Lower leg skin (tissue), 4 donors: ENCODE results near the gene ZNF689. TPM values are rescaled to one million over a fixed set of nuclear protein-coding genes. Genes with fewer than 3 reads are reported as not detected.

ENCODE experiments used
- DNase-seq, 2 donors: peaks; one replicate each; pipeline ENCODE4 v3.0.0-alpha.2; 2019; ENCODE audit warnings: low spot score in 2 of 2
- H3K4me3 ChIP-seq: fragments of 200-600 bp; sonication (generic); 2 replicates; pipeline ENCODE4 v1.5.1; 2017; ENCODE audit warnings: mild to moderate bottlenecking, low read depth; ENCODE audit not compliant: poor library complexity, severe bottlenecking
- CTCF ChIP-seq, 3 donors: fragments of 450-650 bp; IDR thresholded peaks; one replicate each; pipeline ENCODE4 v1.5.1; 2016; ENCODE audit warnings: antibody characterized with exemption in 3 of 3, mild to moderate bottlenecking in 3 of 3, moderate library complexity in 2 of 3
- POLR2A ChIP-seq, 2 donors: fragments of 450-650 bp; IDR thresholded peaks; one replicate each; pipeline ENCODE4 v1.6.1; 2016 to 2017; ENCODE audit warnings: antibody characterized with exemption in 2 of 2, mild to moderate bottlenecking in 1 of 2, moderate library complexity in 1 of 2
- WGBS, 2 donors: methylation state at CpG; one replicate each; pipeline ENCODE4 v1.1.5; 2018; 5-methylcytosine and 5-hydroxymethylcytosine counted together
- intact Hi-C: fragments of 100-400 bp; cut with DNase I; formaldehyde crosslinking; loops from one replicate; pipeline ENCODE4 v1.15.0; 2023; ENCODE audit warnings: low total_unique reads
- total RNA-seq, 4 donors: library from RNA; depleted of rRNA; stranded (reverse); fragments of >200 nt; gene quantifications; one replicate each; pipeline ENCODE4 v1.1.0, GENCODE V29; 2016

ZNF689 gene
- total RNA-seq, 4 donors from 2014 or later = 3.2 to 9.1 (median 6.7) TPM

GRCh38 chr16:30620169-30620568, 10.0 kb upstream of the ZNF689 start:
- no peak for TF ChIP-seq POLR2A (IDR thresholded peaks at IDR 0.05)
- TF ChIP-seq CTCF (IDR thresholded peaks at IDR 0.05) = no peak
- intact Hi-C loops = no loop called here
- WGBS, 2 donors = 50 to 57% methylated on average over 3 of the region's 3 CpGs

GRCh38 chr16:30619638-30620037, 9.4 kb upstream of the ZNF689 start:
- H3K4me3 ChIP-seq = no peak overlapping the region
- TF ChIP-seq POLR2A (IDR thresholded peaks at IDR 0.05) (no peak), CTCF (IDR thresholded peaks at IDR 0.05) (no peak)
- intact Hi-C loops = no loop called here
- 77 to 85% methylated on average over 5 of the region's 5 CpGs for WGBS, 2 donors
- no peak for DNase-seq

More at GRCh38 chr16:30620169-30620568, 10.0 kb upstream of the ZNF689 start:
- DNase-seq = no peak
- H3K4me3 ChIP-seq = no peak overlapping the region

- DNase-seq = no peak
- no peak overlapping the region for H3K4me3 ChIP-seq
- WGBS, 2 donors = 49 to 65% methylated on average over 4 of the region's 4 CpGs
- intact Hi-C loops = no loop called here
- no peak for TF ChIP-seq CTCF (IDR thresholded peaks at IDR 0.05)
- no peak for TF ChIP-seq POLR2A (IDR thresholded peaks at IDR 0.05)
Measured at GRCh38 chr16:30619202-30619601, 9.0 kb upstream of the ZNF689 start.

- WGBS, 2 donors = 42 to 53% methylated on average over 12 of the region's 12 CpGs
- DNase-seq = no peak
- H3K4me3 ChIP-seq = no peak overlapping the region
- TF ChIP-seq CTCF (IDR thresholded peaks at IDR 0.05) = peak in 1 of 3 donors; percentile 64
- no peak for TF ChIP-seq POLR2A (IDR thresholded peaks at IDR 0.05)
- intact Hi-C loops = no loop called here
Measured at GRCh38 chr16:30615358-30616091, 5.3 kb upstream of the ZNF689 start.

GRCh38 chr16:30609002-30609925, 925 bp downstream of the ZNF689 start:
- WGBS, 2 donors = 16 to 19% methylated on average over 27 to 28 of the region's 40 CpGs
- peak; percentile 21 to 90 for DNase-seq
- peak overlapping the region; percentile 91 for H3K4me3 ChIP-seq
- intact Hi-C loops = no loop called here
- TF ChIP-seq CTCF (IDR thresholded peaks at IDR 0.05) = no peak
- TF ChIP-seq POLR2A (IDR thresholded peaks at IDR 0.05) = no peak
